Measurements from ENCODE around the gene PICALM.

Gene PICALM

GRCh38 chr11:86117001-86117711, 48.3 kb upstream of the PICALM start:
- no peak for TF ChIP-seq RAD21 (IDR thresholded peaks at IDR 0.05; ENCODE audit: low read depth)
- no peak for TF ChIP-seq TCF12 (IDR thresholded peaks at IDR 0.05; ENCODE audit: low read depth)
- TF ChIP-seq ZBTB7A (IDR thresholded peaks at IDR 0.05; ENCODE audit: low read depth) = no peak
- no peak for TF ChIP-seq EGR1 (IDR thresholded peaks at IDR 0.05)
- no peak for TF ChIP-seq CREB1 (IDR thresholded peaks at IDR 0.05; ENCODE audit: low read depth)
- TF ChIP-seq YY1 (IDR thresholded peaks at IDR 0.05; ENCODE audit: low read depth) = no peak
- TF ChIP-seq REST (IDR thresholded peaks at IDR 0.05; ENCODE audit: low read depth) = no peak
- TF ChIP-seq, protein P1, sequence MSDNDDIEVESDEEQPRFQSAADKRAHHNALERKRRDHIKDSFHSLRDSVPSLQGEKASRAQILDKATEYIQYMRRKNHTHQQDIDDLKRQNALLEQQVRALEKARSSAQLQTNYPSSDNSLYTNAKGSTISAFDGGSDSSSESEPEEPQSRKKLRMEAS (IDR thresholded peaks at IDR 0.05) = no peak
- no peak for TF ChIP-seq CEBPB (IDR thresholded peaks at IDR 0.05)
- no peak for TF ChIP-seq FOXM1 (IDR thresholded peaks at IDR 0.05; ENCODE audit: borderline replicate concordance, low read depth)
- TF ChIP-seq USF1 (IDR thresholded peaks at IDR 0.05) = no peak
- no peak for TF ChIP-seq NFIC (IDR thresholded peaks at IDR 0.05)
- TF ChIP-seq EP300 (IDR thresholded peaks at IDR 0.05; ENCODE audit: borderline replicate concordance) = no peak
- TF ChIP-seq TAF1 (IDR thresholded peaks at IDR 0.05; ENCODE audit: low read depth) = no peak
- no peak for TF ChIP-seq TEAD4 (IDR thresholded peaks at IDR 0.05)

GRCh38 chr11:86116386-86116726, 47.5 kb upstream of the PICALM start:
- TF ChIP-seq EP300 (IDR thresholded peaks at IDR 0.05; ENCODE audit: borderline replicate concordance) (no peak), CEBPB (IDR thresholded peaks at IDR 0.05) (no peak), TAF1 (IDR thresholded peaks at IDR 0.05; ENCODE audit: low read depth) (no peak), NFIC (IDR thresholded peaks at IDR 0.05) (no peak), RAD21 (IDR thresholded peaks at IDR 0.05; ENCODE audit: low read depth) (no peak), TEAD4 (IDR thresholded peaks at IDR 0.05) (no peak), ZBTB7A (IDR thresholded peaks at IDR 0.05; ENCODE audit: low read depth) (no peak)

DNA sequence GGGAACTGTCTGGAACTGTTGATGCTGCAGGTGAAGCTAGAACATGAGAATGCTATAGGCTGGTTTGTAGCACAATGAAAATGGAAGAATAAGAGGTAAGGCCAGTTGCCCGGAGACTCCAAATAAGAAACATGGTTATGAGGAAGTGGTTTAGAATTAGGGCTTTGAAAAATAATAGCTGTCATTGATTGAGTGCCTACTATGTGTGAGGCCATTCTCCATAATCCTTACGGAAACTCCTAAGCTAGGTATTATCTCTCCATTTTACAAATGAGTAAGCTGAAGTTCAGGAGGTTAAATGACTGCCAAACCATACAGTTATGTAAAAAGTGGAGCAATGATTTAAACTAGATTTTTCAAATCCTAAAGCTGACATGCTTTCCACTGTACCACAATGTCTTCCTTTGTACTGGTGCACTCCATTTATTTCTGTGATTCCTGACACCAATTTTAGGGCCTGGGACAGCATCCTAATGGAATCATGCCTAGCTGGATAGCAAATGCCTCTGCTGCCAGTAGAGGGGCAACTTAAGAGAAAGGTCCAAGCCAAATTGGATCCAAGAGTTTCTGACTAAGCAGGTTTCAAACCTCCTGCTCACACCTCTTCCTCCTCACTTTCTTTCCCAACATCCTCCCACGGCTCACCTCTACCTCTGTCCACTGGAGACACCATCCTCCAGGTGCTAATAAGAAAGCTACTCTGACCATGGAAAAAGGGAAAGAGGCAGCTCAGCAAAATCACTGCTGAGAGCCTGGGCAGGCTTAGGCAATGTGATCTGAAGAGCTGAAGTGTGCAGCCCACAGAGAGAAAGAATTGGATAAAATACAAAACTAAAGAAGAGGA, 46.9 kb upstream of the PICALM start:
- no peak for TF ChIP-seq TAF1 (IDR thresholded peaks at IDR 0.05; ENCODE audit: low read depth)
- TF ChIP-seq REST (IDR thresholded peaks at IDR 0.05; ENCODE audit: low read depth) = no peak
- no peak for TF ChIP-seq CEBPB (IDR thresholded peaks at IDR 0.05)
- TF ChIP-seq RAD21 (IDR thresholded peaks at IDR 0.05; ENCODE audit: low read depth) = no peak
- TF ChIP-seq NFIC (IDR thresholded peaks at IDR 0.05) = no peak
- TF ChIP-seq EGR1 (IDR thresholded peaks at IDR 0.05) = no peak
- no peak for TF ChIP-seq EP300 (IDR thresholded peaks at IDR 0.05; ENCODE audit: borderline replicate concordance)
- TF ChIP-seq FOXM1 (IDR thresholded peaks at IDR 0.05; ENCODE audit: borderline replicate concordance, low read depth) = no peak
- TF ChIP-seq YY1 (IDR thresholded peaks at IDR 0.05; ENCODE audit: low read depth) = no peak
- TF ChIP-seq ZBTB7A (IDR thresholded peaks at IDR 0.05; ENCODE audit: low read depth) = no peak
- no peak for TF ChIP-seq CREB1 (IDR thresholded peaks at IDR 0.05; ENCODE audit: low read depth)
- TF ChIP-seq USF1 (IDR thresholded peaks at IDR 0.05) = no peak
- TF ChIP-seq, protein P1 (IDR thresholded peaks at IDR 0.05) = no peak
- TF ChIP-seq TCF12 (IDR thresholded peaks at IDR 0.05; ENCODE audit: low read depth) = no peak
- TF ChIP-seq TEAD4 (IDR thresholded peaks at IDR 0.05) = no peak

- no peak for TF ChIP-seq TAF1 (IDR thresholded peaks at IDR 0.05; ENCODE audit: low read depth)
- TF ChIP-seq, protein P1 (IDR thresholded peaks at IDR 0.05) = no peak
- no peak for TF ChIP-seq TCF12 (IDR thresholded peaks at IDR 0.05; ENCODE audit: low read depth)
- TF ChIP-seq CREB1 (IDR thresholded peaks at IDR 0.05; ENCODE audit: low read depth) = no peak
- no peak for TF ChIP-seq CEBPB (IDR thresholded peaks at IDR 0.05)
- no peak for TF ChIP-seq YY1 (IDR thresholded peaks at IDR 0.05; ENCODE audit: low read depth)
- no peak for TF ChIP-seq FOXM1 (IDR thresholded peaks at IDR 0.05; ENCODE audit: borderline replicate concordance, low read depth)
- TF ChIP-seq EGR1 (IDR thresholded peaks at IDR 0.05) = no peak
- TF ChIP-seq REST (IDR thresholded peaks at IDR 0.05; ENCODE audit: low read depth) = no peak
- TF ChIP-seq RAD21 (IDR thresholded peaks at IDR 0.05; ENCODE audit: low read depth) = no peak
- no peak for TF ChIP-seq USF1 (IDR thresholded peaks at IDR 0.05)
- no peak for TF ChIP-seq TEAD4 (IDR thresholded peaks at IDR 0.05)
- no peak for TF ChIP-seq ZBTB7A (IDR thresholded peaks at IDR 0.05; ENCODE audit: low read depth)
- no peak for TF ChIP-seq NFIC (IDR thresholded peaks at IDR 0.05)
- TF ChIP-seq EP300 (IDR thresholded peaks at IDR 0.05; ENCODE audit: borderline replicate concordance) = no peak
These were observed 40.2 kb upstream of the PICALM start for GRCh38 chr11:86108890-86109638.
